Lower leg skin (tissue), 4 donors: Measurements from ENCODE around the gene PPFIA4. TPM values are rescaled to one million over a fixed set of nuclear protein-coding genes. Genes with fewer than 3 reads are reported as not detected.

Experiments
- DNase-seq, 2 donors: peaks; one replicate each; pipeline ENCODE4 v3.0.0-alpha.2; 2019; ENCODE audit warnings: low spot score in 2 of 2
- H3K4me3 ChIP-seq: fragments of 200-600 bp; sonication (generic); 2 replicates; pipeline ENCODE4 v1.5.1; 2017; ENCODE audit warnings: mild to moderate bottlenecking, low read depth; ENCODE audit not compliant: poor library complexity, severe bottlenecking
- POLR2A ChIP-seq, 2 donors: fragments of 450-650 bp; IDR thresholded peaks; one replicate each; pipeline ENCODE4 v1.6.1; 2016 to 2017; ENCODE audit warnings: antibody characterized with exemption in 2 of 2, mild to moderate bottlenecking in 1 of 2, moderate library complexity in 1 of 2
- WGBS, 2 donors: methylation state at CpG; one replicate each; pipeline ENCODE4 v1.1.5; 2018; 5-methylcytosine and 5-hydroxymethylcytosine counted together
- intact Hi-C: fragments of 100-400 bp; cut with DNase I; formaldehyde crosslinking; loops from one replicate; pipeline ENCODE4 v1.15.0; 2023; ENCODE audit warnings: low total_unique reads
- total RNA-seq, 4 donors: library from RNA; depleted of rRNA; stranded (reverse); fragments of >200 nt; gene quantifications; one replicate each; pipeline ENCODE4 v1.1.0, GENCODE V29; 2016
- TF ChIP-seq, protein P1 (sequence below), 3 donors: fragments of 450-650 bp; IDR thresholded peaks; one replicate each; pipeline ENCODE4 v1.5.1; 2016; ENCODE audit warnings: antibody characterized with exemption in 3 of 3, mild to moderate bottlenecking in 3 of 3, moderate library complexity in 2 of 3

Gene PPFIA4
- total RNA-seq, 4 donors from 2014 or later, result 1.7 to 4.0 (median 2.8) TPM

DNA sequence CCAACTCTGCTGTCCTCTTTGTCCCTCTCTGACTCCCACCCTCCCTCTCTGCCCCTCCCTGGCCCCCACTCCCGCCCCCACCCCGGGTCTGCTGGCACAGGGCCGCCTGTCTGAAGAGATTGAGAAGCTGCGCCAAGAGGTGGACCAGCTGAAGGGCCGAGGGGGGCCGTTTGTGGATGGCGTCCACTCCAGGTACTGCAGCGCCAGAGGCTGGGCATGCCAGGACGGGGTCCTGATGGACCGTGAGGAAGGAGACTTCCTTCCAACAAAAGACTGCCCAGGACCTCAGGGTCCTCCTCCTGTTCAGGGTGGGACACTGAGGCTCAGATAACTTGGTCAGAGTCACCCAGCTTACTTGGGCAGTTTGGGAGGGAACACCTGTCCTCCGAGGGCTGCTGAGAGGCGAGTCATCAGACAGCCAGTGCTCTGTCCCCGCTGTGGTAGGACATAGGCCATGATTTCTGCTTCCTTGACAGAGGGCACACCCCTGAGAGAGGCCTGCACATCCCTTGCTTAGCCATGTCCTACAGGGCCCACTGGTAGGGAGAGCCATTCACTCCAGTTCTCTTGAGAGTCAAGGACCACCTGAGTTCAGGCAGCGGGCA is 23.4 kb downstream of the PPFIA4 start:
- 83 to 86% methylated on average over 14 of the region's 14 CpGs for WGBS, 2 donors
- intact Hi-C loops, result no loop called here
- TF ChIP-seq POLR2A (IDR thresholded peaks at IDR 0.05), result no peak
- TF ChIP-seq, protein P1, sequence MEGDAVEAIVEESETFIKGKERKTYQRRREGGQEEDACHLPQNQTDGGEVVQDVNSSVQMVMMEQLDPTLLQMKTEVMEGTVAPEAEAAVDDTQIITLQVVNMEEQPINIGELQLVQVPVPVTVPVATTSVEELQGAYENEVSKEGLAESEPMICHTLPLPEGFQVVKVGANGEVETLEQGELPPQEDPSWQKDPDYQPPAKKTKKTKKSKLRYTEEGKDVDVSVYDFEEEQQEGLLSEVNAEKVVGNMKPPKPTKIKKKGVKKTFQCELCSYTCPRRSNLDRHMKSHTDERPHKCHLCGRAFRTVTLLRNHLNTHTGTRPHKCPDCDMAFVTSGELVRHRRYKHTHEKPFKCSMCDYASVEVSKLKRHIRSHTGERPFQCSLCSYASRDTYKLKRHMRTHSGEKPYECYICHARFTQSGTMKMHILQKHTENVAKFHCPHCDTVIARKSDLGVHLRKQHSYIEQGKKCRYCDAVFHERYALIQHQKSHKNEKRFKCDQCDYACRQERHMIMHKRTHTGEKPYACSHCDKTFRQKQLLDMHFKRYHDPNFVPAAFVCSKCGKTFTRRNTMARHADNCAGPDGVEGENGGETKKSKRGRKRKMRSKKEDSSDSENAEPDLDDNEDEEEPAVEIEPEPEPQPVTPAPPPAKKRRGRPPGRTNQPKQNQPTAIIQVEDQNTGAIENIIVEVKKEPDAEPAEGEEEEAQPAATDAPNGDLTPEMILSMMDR (IDR thresholded peaks at IDR 0.05), result no peak
- H3K4me3 ChIP-seq, result no peak overlapping the region
- DNase-seq, result no peak

DNA sequence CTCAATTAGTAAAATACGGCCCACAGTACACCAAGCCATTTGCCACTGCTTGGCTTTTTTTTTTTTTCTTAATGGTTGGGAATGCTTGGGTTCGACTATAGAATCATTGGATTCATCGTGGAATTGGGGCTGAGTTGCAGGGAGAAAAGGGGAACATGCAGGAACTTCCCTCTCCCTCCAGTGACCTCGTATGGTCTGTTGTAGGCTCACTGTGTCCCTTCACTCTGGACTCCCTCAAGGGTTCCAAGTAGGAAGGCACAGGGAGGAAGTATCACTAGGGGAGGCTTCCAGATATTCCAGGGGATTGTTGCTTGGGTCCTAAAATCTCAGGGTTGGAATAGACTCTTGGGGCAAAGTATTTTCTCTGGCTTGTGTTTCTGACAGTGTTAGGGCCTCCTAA is 24.5 kb downstream of the PPFIA4 start:
- 84 to 86% methylated on average over 4 of the region's 4 CpGs for WGBS, 2 donors
- intact Hi-C loops, result no loop called here
- H3K4me3 ChIP-seq, result no peak overlapping the region
- no peak for TF ChIP-seq POLR2A (IDR thresholded peaks at IDR 0.05)
- TF ChIP-seq, protein P1 (IDR thresholded peaks at IDR 0.05), result no peak
- DNase-seq, result no peak

DNA sequence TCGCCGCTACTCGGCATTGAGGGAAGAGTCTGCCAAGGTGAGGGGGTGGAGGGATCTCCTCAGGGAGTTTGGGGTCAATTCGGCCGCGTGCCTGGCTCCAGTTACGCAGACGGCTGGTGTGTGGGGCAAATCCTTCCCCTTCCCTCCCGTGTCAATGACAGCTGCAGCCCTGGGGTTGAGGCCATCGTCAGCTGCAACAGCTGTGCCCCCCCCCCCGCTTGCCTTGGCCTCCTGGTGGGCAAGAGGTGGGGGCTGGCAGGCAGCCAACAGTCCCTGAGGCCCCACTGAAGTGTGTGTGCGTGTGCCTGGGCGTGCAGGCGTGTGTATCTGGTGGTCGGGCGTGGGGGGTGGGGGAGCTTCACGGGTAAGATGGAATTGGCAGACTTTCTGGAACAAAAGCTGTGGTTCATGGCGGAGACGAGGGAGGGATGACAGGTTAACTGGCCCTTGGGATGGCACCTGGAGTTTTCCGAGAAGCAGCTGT is 25.6 kb downstream of the PPFIA4 start:
- no peak for DNase-seq
- WGBS, 2 donors, result 60% methylated on average over 13 to 16 of the region's 20 CpGs
- no peak overlapping the region for H3K4me3 ChIP-seq
- intact Hi-C loops, result no loop called here
- TF ChIP-seq, protein P1 (IDR thresholded peaks at IDR 0.05), result no peak
- no peak for TF ChIP-seq POLR2A (IDR thresholded peaks at IDR 0.05)

DNA sequence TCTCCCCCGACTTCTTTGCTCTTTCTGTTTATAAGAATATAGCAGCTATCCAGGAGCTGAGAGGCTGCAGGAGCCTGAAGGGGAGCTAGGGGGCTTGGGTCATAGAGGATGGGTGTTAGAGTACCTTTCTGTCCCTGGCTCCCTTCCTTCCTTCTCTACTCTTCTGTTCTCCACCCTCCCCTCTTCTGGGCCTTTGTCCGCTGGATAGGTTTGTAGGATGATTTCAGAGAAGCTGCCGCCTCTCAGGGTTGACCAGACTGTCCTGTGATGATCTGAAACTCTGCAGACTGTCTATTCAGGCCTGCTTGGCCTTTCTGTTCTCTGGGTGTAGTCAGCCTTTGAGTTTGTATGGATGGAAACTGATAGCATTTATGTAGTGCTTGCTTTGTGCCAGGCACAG is 26.3 kb downstream of the PPFIA4 start:
- WGBS, 2 donors, result 86 to 90% methylated on average over 3 of the region's 3 CpGs
- H3K4me3 ChIP-seq, result no peak overlapping the region
- TF ChIP-seq, protein P1 (IDR thresholded peaks at IDR 0.05), result no peak
- TF ChIP-seq POLR2A (IDR thresholded peaks at IDR 0.05), result no peak
- intact Hi-C loops, result no loop called here
- DNase-seq, result no peak

DNA sequence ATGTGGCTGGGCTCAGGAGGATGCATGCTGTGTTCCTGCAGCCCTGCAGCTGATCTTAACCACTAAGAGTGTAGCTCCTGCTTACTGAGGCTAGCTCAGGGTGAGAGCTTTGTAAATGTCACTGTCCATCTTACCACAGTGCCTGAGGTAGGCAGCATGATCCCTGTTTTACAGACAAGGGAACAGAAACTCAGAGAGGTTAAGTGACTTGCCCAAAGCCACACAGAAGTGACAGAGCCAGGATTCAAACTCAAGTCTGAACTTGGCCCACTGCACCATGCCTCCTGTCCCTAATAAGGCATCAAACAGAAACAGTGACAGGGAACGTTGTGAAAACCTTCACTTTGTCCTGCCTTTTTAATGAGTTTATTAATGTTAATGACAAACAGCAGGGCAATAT is 27.9 kb downstream of the PPFIA4 start:
- 50 to 67% methylated on average over 1 of the region's 1 CpG for WGBS, 2 donors
- no peak overlapping the region for H3K4me3 ChIP-seq
- no peak for TF ChIP-seq POLR2A (IDR thresholded peaks at IDR 0.05)
- TF ChIP-seq, protein P1 (IDR thresholded peaks at IDR 0.05), result no peak
- intact Hi-C loops, result no loop called here
- DNase-seq, result no peak

DNA sequence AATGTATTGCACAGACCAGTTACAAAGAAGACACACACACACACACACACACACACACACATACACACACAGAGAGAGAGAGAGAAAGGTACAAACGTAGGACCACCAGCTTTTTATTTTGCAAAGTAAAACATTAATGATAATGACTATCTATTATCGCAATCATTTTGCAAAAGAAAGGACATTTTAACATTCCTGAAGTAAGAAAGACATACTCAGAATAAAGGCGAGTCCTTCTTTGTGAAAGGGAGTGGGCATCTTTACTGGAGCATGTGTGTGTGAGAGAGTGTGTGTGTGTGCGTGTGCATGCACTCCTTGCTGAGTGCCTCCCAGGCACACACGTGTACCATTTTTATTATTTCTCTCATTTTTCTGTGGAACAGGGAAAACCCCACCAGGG is 28.4 kb downstream of the PPFIA4 start:
- TF ChIP-seq, protein P1 (IDR thresholded peaks at IDR 0.05), result no peak
- TF ChIP-seq POLR2A (IDR thresholded peaks at IDR 0.05), result no peak
- no peak overlapping the region for H3K4me3 ChIP-seq
- WGBS, 2 donors, result 83 to 87% methylated on average over 5 of the region's 5 CpGs
- DNase-seq, result no peak
- intact Hi-C loops, result no loop called here
